22Rv1 (cell line): Measurements from ENCODE around the gene DOCK7.

Experiments
- CTCF ChIP-seq: fragments of 450-650 bp; IDR thresholded peaks from 2 replicates; pipeline ENCODE4 v1.5.1; 2017; ENCODE audit warnings: mild to moderate bottlenecking
- ZFX ChIP-seq: fragments of 450-650 bp; IDR thresholded peaks from 2 replicates; pipeline ENCODE4 v1.6.1; 2017; ENCODE audit warnings: antibody characterized with exemption, borderline replicate concordance

GRCh38 chr1:62608905-62609304 is 79.3 kb downstream of the DOCK7 start:
- TF ChIP-seq CTCF, result no peak
- no peak for TF ChIP-seq ZFX
